Tibial nerve (tissue), 4 donors: ENCODE measurements around the gene RAB36. TPM values are rescaled to one million over a fixed set of nuclear protein-coding genes. Genes with fewer than 3 reads are reported as not detected.
A peak's percentile ranks its signal among the peaks of the same experiment; 100 is the strongest.

ENCODE experiments used
- DNase-seq, 2 donors: peaks; one replicate each; pipeline ENCODE4 v3.0.0-alpha.2; 2019; ENCODE audit warnings: low spot score in 2 of 2
- H3K27ac ChIP-seq, 4 donors: fragments of 200-600 bp; sonication (generic) in 3 of 4; one replicate each; pipeline ENCODE4 v1.5.1; 2017 to 2019; ENCODE audit warnings: mild to moderate bottlenecking in 1 of 4
- H3K27me3 ChIP-seq, 2 donors: fragments of 200-600 bp; sonication (generic) in 1 of 2; one replicate each; pipeline versions ENCODE4 v1.5.1 to v1.6.0; 2017 to 2019
- H3K36me3 ChIP-seq, 3 donors: fragments of 200-600 bp; sonication (generic); one replicate each; pipeline ENCODE4 v1.5.1; 2018 to 2019
- H3K4me1 ChIP-seq, 4 donors: fragments of 200-600 bp; sonication (generic) in 3 of 4; one replicate each; pipeline ENCODE4 v1.5.1; 2017 to 2019
- H3K4me3 ChIP-seq, 4 donors: fragments of 200-600 bp; sonication (generic) in 3 of 4; one replicate each; pipeline ENCODE4 v1.5.1; 2017 to 2019; ENCODE audit warnings: mild to moderate bottlenecking in 1 of 4, moderate library complexity in 1 of 4
- H3K9me3 ChIP-seq, 4 donors: fragments of 200-600 bp; sonication (generic) in 3 of 4; one replicate each; pipeline ENCODE4 v1.5.1; 2017 to 2019
- EP300 ChIP-seq, 2 donors: sonication (generic); formaldehyde crosslinking; IDR thresholded peaks; one replicate each; pipeline ENCODE4 v1.6.1; 2017; ENCODE audit warnings: antibody characterized with exemption in 2 of 2, mild to moderate bottlenecking in 1 of 2
- POLR2A ChIP-seq, 2 donors: fragments of 450-650 bp; IDR thresholded peaks; one replicate each; pipeline ENCODE4 v1.6.1; 2017; ENCODE audit warnings: antibody characterized with exemption in 2 of 2, mild to moderate bottlenecking in 2 of 2, moderate library complexity in 2 of 2
- WGBS, 2 donors: methylation state at CpG; one replicate each; pipeline ENCODE4 v1.1.5; 2018; 5-methylcytosine and 5-hydroxymethylcytosine counted together
- total RNA-seq, 4 donors: library from RNA; depleted of rRNA; stranded (reverse); fragments of >200 nt; gene quantifications; one replicate each; pipeline ENCODE4 v1.1.0, GENCODE V29; 2016
- TF ChIP-seq, protein P1 (sequence below), 5 experiments: fragments of 200-600 bp in 3 of 5; fragments of 450-650 bp in 2 of 5; sonication (generic) in 3 of 5; IDR thresholded peaks; one replicate each; pipeline ENCODE4 v1.5.1; 2016 to 2019; ENCODE audit warnings: antibody characterized with exemption in 5 of 5, mild to moderate bottlenecking in 3 of 5, moderate library complexity in 2 of 5

The RAB36 gene
- total RNA-seq, 4 donors from 2014 or later = 4.9 to 7.5 (median 6.1) TPM

GRCh38 chr22:23182309-23183060 is 37.2 kb downstream of the RAB36 start:
- Histone ChIP-seq H3K9me3 (no peaks in the 10 kb centered on the region), H3K27ac (peak overlapping the region; percentile 38 to 91 (median 60)), H3K4me1 (peaks cover 0 to 84% (median 44%) of the 10 kb centered on the region in 4 donors), H3K36me3 (peaks cover 0 to 17% (median 0%) of the 10 kb centered on the region in 3 donors), H3K27me3 (no peaks in the 10 kb centered on the region), H3K4me3 (peak overlapping the region; percentile 53 to 84 (median 62))
- WGBS, 2 donors = 49 to 56% methylated on average over 11 to 12 of the region's 12 CpGs
- TF ChIP-seq EP300 (IDR thresholded peaks at IDR 0.05) = no peak
- no peak for TF ChIP-seq POLR2A (IDR thresholded peaks at IDR 0.05)
- TF ChIP-seq, protein P1, sequence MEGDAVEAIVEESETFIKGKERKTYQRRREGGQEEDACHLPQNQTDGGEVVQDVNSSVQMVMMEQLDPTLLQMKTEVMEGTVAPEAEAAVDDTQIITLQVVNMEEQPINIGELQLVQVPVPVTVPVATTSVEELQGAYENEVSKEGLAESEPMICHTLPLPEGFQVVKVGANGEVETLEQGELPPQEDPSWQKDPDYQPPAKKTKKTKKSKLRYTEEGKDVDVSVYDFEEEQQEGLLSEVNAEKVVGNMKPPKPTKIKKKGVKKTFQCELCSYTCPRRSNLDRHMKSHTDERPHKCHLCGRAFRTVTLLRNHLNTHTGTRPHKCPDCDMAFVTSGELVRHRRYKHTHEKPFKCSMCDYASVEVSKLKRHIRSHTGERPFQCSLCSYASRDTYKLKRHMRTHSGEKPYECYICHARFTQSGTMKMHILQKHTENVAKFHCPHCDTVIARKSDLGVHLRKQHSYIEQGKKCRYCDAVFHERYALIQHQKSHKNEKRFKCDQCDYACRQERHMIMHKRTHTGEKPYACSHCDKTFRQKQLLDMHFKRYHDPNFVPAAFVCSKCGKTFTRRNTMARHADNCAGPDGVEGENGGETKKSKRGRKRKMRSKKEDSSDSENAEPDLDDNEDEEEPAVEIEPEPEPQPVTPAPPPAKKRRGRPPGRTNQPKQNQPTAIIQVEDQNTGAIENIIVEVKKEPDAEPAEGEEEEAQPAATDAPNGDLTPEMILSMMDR (IDR thresholded peaks at IDR 0.05) = no peak
- no peak for DNase-seq

DNA sequence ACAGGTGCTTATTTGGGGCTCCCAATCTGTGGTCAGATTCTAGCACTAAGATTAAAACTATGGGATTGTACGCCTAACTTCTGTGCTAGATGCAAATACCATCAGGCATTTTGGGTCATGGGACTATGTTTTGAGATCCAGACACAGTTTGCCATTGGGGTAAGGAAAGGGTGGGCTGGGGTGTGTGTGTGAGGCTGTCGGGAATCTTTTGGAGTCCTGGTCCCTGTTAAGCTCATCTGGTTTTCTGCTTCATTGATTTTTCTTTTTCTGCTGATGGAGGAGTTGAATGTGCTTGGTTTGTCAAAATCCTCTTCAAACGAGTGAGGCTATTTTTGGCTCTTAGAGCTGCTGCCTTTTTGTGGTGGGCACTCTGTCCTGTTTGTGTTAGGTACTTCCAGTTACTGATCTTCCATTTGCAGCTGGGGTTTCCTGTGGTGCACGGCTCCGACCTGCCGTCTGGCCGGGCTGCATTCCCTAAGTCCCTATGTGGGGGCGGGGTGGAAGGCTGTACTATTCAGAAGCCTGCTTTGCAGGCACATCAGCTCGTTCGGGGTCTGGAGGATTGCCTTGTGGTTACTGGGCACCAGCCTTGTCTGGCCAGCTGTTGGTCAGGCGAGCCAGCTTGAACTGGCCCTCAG is 37.9 kb downstream of the RAB36 start:
- Histone ChIP-seq H3K27me3 (no peaks in the 10 kb centered on the region), H3K4me3 (peak overlapping the region; percentile 53 to 84 (median 62)), H3K27ac (peak overlapping the region; percentile 38 to 91 (median 60)), H3K36me3 (peaks cover 0 to 17% (median 0%) of the 10 kb centered on the region in 3 donors), H3K9me3 (no peaks in the 10 kb centered on the region), H3K4me1 (peaks cover 0 to 89% (median 47%) of the 10 kb centered on the region in 4 donors)
- 10 to 13% methylated on average over 11 of the region's 11 CpGs for WGBS, 2 donors
- peak; percentile 52 to 63 for DNase-seq
- TF ChIP-seq, protein P1 (IDR thresholded peaks at IDR 0.05) = no peak
- peak in 1 of 2 donors; percentile 13 for TF ChIP-seq EP300 (IDR thresholded peaks at IDR 0.05)
- no peak for TF ChIP-seq POLR2A (IDR thresholded peaks at IDR 0.05)

- peaks cover 0 to 85% (median 43%) of the 10 kb centered on the region in 4 donors for H3K4me1 ChIP-seq
- no peaks in the 10 kb centered on the region for H3K9me3 ChIP-seq
- DNase-seq = no peak
- peaks cover 0 to 17% (median 0%) of the 10 kb centered on the region in 3 donors for H3K36me3 ChIP-seq
- no peaks in the 10 kb centered on the region for H3K27me3 ChIP-seq
- H3K27ac ChIP-seq = peak overlapping the region in 1 of 4 donors; percentile 91
- H3K4me3 ChIP-seq = peak overlapping the region in 1 of 4 donors; percentile 84
- TF ChIP-seq EP300 (IDR thresholded peaks at IDR 0.05) (no peak), POLR2A (IDR thresholded peaks at IDR 0.05) (no peak)
- TF ChIP-seq, protein P1 (IDR thresholded peaks at IDR 0.05) = no peak
- WGBS, 2 donors = 64 to 76% methylated on average over 3 of the region's 3 CpGs
These were observed 39.0 kb downstream of the RAB36 start for GRCh38 chr22:23184100-23184763.

DNA sequence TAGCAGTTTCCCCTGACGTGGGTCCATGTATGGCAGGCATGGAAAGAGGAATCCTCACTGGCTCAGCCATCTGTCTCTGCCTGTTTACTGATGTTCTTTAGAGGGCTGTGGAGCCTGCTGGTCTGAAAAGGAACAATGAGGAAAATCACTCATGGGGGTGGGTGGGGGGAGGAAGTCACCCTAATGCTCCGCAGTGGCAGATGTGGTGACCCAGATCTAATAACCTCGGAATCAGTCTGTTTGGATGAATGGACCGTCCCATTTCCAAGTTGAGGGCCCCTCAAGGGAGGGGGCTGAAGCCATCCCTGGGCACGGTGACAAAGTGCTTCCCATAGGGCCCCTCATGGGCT is 39.5 kb downstream of the RAB36 start:
- H3K4me1 ChIP-seq = peaks cover 0 to 80% (median 38%) of the 10 kb centered on the region in 4 donors
- WGBS, 2 donors = 49 to 70% methylated on average over 5 of the region's 5 CpGs
- no peak for DNase-seq
- peaks cover 0 to 17% (median 0%) of the 10 kb centered on the region in 3 donors for H3K36me3 ChIP-seq
- no peaks in the 10 kb centered on the region for H3K9me3 ChIP-seq
- no peaks in the 10 kb centered on the region for H3K27me3 ChIP-seq
- TF ChIP-seq EP300 (IDR thresholded peaks at IDR 0.05) (no peak), POLR2A (IDR thresholded peaks at IDR 0.05) (no peak)
- TF ChIP-seq, protein P1 (IDR thresholded peaks at IDR 0.05) = no peak
- peak overlapping the region in 1 of 4 donors; percentile 91 for H3K27ac ChIP-seq
- H3K4me3 ChIP-seq = peak overlapping the region in 1 of 4 donors; percentile 84
